Measurements from ENCODE around the gene COL11A2. TPM values are rescaled to one million over a fixed set of nuclear protein-coding genes. Genes with fewer than 3 reads are reported as not detected.

The COL11A2 gene
- total RNA-seq, 1 experiment from 2014 or later: 7.6 TPM

GRCh38 chr6:33120001-33120400, 72.3 kb downstream of the COL11A2 start:
- H3K36me3 ChIP-seq (ENCODE audit: control insufficient read depth in 1 of 2, insufficient read depth in 2 of 2, low read length in 2 of 2): no peaks in the 10 kb centered on the region
- H3K4me1 ChIP-seq (ENCODE audit: control insufficient read depth in 1 of 2, insufficient read depth in 2 of 2, low read length in 2 of 2): peaks cover 0 to 8% of the 10 kb centered on the region in 2 experiments; a peak in 1 of 4 replicates
- intact Hi-C loops (cut with micrococcal nuclease): no loop called here
- CTCF ChIA-PET: interaction anchor here (1.0 to 2.1 kb wide), 5 partner anchors 8 to 128 kb away, joined by 4 to 12 read pairs (median 4); no protein-coding TSS in a partner anchor
- RAD21 ChIA-PET (ENCODE audit: low non-redundant PET in 1 of 2, low total read pairs in 2 of 2, uncharacterized antibody in 2 of 2, unreplicated experiment in 2 of 2): no interaction called here
- no peaks in the 10 kb centered on the region for H3K9me2 ChIP-seq (ENCODE audit: insufficient read depth)
- TF ChIP-seq SRF (IDR thresholded peaks at IDR 0.05; ENCODE audit: low read depth) (no peak), ZNF274 (IDR thresholded peaks at IDR 0.05; ENCODE audit: low read depth, low read length) (no peak), POLR2A (IDR thresholded peaks at IDR 0.05; ENCODE audit: borderline replicate concordance, extremely low read depth, insufficient read depth, insufficient read length) (no peak), ELF1 (IDR thresholded peaks at IDR 0.05; ENCODE audit: borderline replicate concordance, low read depth) (no peak), YY1 (IDR thresholded peaks at IDR 0.05; ENCODE audit: extremely low read depth, insufficient replicate concordance, low read depth, low read length) (no peak), ZBTB33 (IDR thresholded peaks at IDR 0.05; ENCODE audit: extremely low read depth, insufficient replicate concordance, low read length) (no peak), CEBPB (IDR thresholded peaks at IDR 0.05; ENCODE audit: low read depth) (no peak), REST (IDR thresholded peaks at IDR 0.05; ENCODE audit: low read depth) (no peak), ZFX (IDR thresholded peaks at IDR 0.05) (no peak), EZH2phosphoT487 (IDR thresholded peaks at IDR 0.05; ENCODE audit: borderline replicate concordance) (no peak), EZH2 (IDR thresholded peaks at IDR 0.05) (no peak), POLR2AphosphoS5 (IDR thresholded peaks at IDR 0.05; ENCODE audit: low read depth, low read length) (no peak), ATF3 (IDR thresholded peaks at IDR 0.05) (no peak), MAX (IDR thresholded peaks at IDR 0.05) (no peak), FOSL1 (IDR thresholded peaks at IDR 0.05; ENCODE audit: low read depth) (no peak), TCF7L2 (IDR thresholded peaks at IDR 0.05; ENCODE audit: borderline replicate concordance, extremely low read depth, insufficient read depth, insufficient read length) (no peak), RAD21 (IDR thresholded peaks at IDR 0.05; ENCODE audit: low read depth) (no peak), EGR1 (IDR thresholded peaks at IDR 0.05; ENCODE audit: low read depth) (no peak)
- H3K4me2 ChIP-seq (ENCODE audit: low read length): no peak overlapping the region
- peaks cover 4% of the 10 kb centered on the region; the same call in 1 of the 2 replicates for H3K27me3 ChIP-seq (ENCODE audit: insufficient read depth, low read length)
- no peak overlapping the region for H2AFZ ChIP-seq (ENCODE audit: low read depth, low read length, poor library complexity, severe bottlenecking)
- no peak overlapping the region for H3K4me3 ChIP-seq (replicated peaks in 1 of 2; ENCODE audit: low read depth in 1 of 2, low read length in 2 of 2)
- no peak for DNase-seq (ENCODE audit: low read depth, low spot score)
- no peak overlapping the region for H3K27ac ChIP-seq (ENCODE audit: low read depth, low read length)
- H3K9ac ChIP-seq (ENCODE audit: low read length): no peak overlapping the region
- H4K20me1 ChIP-seq (ENCODE audit: insufficient read depth): no peaks in the 10 kb centered on the region
- ATAC-seq: no peak
- POLR2A ChIA-PET: no interaction called here
- no peaks in the 10 kb centered on the region for H3K9me3 ChIP-seq (ENCODE audit: control insufficient read depth in 1 of 2, insufficient read depth in 1 of 2, low read depth in 1 of 2, low read length in 2 of 2)
- BruUV-seq (replicated peaks): no TSS peak
- no peaks in the 10 kb centered on the region for H3K79me2 ChIP-seq (ENCODE audit: insufficient read depth, low read length)
